HEK293 (cell line): ENCODE measurements around the gene MGMT.

Experiments used
- BCL6B ChIP-seq: fragments of 450-650 bp; formaldehyde crosslinking; IDR thresholded peaks from 2 replicates; pipeline ENCODE4 v1.5.1; 2017; ENCODE audit warnings: missing biosample characterization, missing genetic modification characterization
- CTCF ChIP-seq: fragments of 450-650 bp; formaldehyde crosslinking; IDR thresholded peaks from 2 replicates; pipeline ENCODE4 v1.5.1; 2016; ENCODE audit warnings: missing biosample characterization, missing genetic modification characterization
- OSR2 ChIP-seq: fragments of 450-650 bp; formaldehyde crosslinking; IDR thresholded peaks from 2 replicates; pipeline ENCODE4 v1.5.1; 2016; ENCODE audit warnings: missing biosample characterization, missing genetic modification characterization
- PRDM1 ChIP-seq: fragments of 450-650 bp; formaldehyde crosslinking; IDR thresholded peaks from 2 replicates; pipeline ENCODE4; 2016; ENCODE audit warnings: missing biosample characterization, missing genetic modification characterization
- REST ChIP-seq: fragments of 450-650 bp; formaldehyde crosslinking; IDR thresholded peaks from 2 replicates; pipeline ENCODE4 v1.5.1; 2016; ENCODE audit warnings: missing biosample characterization, missing genetic modification characterization
- ZBTB49 ChIP-seq: fragments of 450-650 bp; formaldehyde crosslinking; IDR thresholded peaks from 2 replicates; pipeline ENCODE4 v1.5.1; 2016; ENCODE audit warnings: missing biosample characterization, missing genetic modification characterization, low read depth
- ZFP69B ChIP-seq: fragments of 450-650 bp; formaldehyde crosslinking; IDR thresholded peaks from 2 replicates; pipeline ENCODE4 v1.5.1; 2016; ENCODE audit warnings: missing biosample characterization, missing genetic modification characterization
- ZNF146 ChIP-seq: fragments of 450-650 bp; formaldehyde crosslinking; IDR thresholded peaks from 2 replicates; pipeline ENCODE4 v1.5.1; 2016; ENCODE audit warnings: missing biosample characterization, missing genetic modification characterization
- ZNF18 ChIP-seq: fragments of 450-650 bp; formaldehyde crosslinking; IDR thresholded peaks from 2 replicates; pipeline ENCODE4 v1.5.1; 2016; ENCODE audit warnings: missing biosample characterization, missing genetic modification characterization
- ZNF23 ChIP-seq: fragments of 450-650 bp; formaldehyde crosslinking; IDR thresholded peaks from 2 replicates; pipeline ENCODE4 v1.5.1; 2016; ENCODE audit warnings: missing biosample characterization, missing genetic modification characterization, borderline replicate concordance
- ZNF302 ChIP-seq: fragments of 450-650 bp; formaldehyde crosslinking; IDR thresholded peaks from 2 replicates; pipeline ENCODE4 v1.5.1; 2016; ENCODE audit warnings: missing biosample characterization, missing genetic modification characterization, low read depth
- ZNF639 ChIP-seq: fragments of 450-650 bp; formaldehyde crosslinking; IDR thresholded peaks from 2 replicates; pipeline ENCODE4 v1.5.1; 2016; ENCODE audit warnings: missing biosample characterization, missing genetic modification characterization
- ZNF830 ChIP-seq: fragments of 450-650 bp; IDR thresholded peaks from 2 replicates; pipeline ENCODE4 v1.5.0; 2018; ENCODE audit warnings: missing biosample characterization, missing genetic modification characterization, low read depth, mild to moderate bottlenecking, moderate library complexity
- ZSCAN4 ChIP-seq: fragments of 450-650 bp; formaldehyde crosslinking; IDR thresholded peaks from 2 replicates; pipeline ENCODE4 v1.5.1; 2017; ENCODE audit warnings: missing biosample characterization, missing genetic modification characterization

GRCh38 chr10:129450391-129450790 is 16.6 kb upstream of the MGMT start:
- TF ChIP-seq ZNF23 (tag by site-specific recombination): no peak
- TF ChIP-seq BCL6B (tag by site-specific recombination): no peak
- no peak for TF ChIP-seq CTCF (tag by site-specific recombination)
- no peak for TF ChIP-seq ZNF302
- no peak for TF ChIP-seq REST (tag by site-specific recombination)
- no peak for TF ChIP-seq ZFP69B (tag by site-specific recombination)
- no peak for TF ChIP-seq ZNF639
- no peak for TF ChIP-seq ZNF18 (tag by site-specific recombination)
- TF ChIP-seq ZNF146 (tag by site-specific recombination): no peak
- no peak for TF ChIP-seq ZSCAN4 (tag by site-specific recombination)
- no peak for TF ChIP-seq ZBTB49 (tag by site-specific recombination)
- no peak for TF ChIP-seq OSR2 (tag by site-specific recombination)
- no peak for TF ChIP-seq PRDM1 (tag by site-specific recombination)
- no peak for TF ChIP-seq ZNF830
